ENCODE data around the gene MIR17HG. TPM values are rescaled to one million over a fixed set of nuclear protein-coding genes. Genes with fewer than 3 reads are reported as not detected.

The MIR17HG gene
- total RNA-seq, 1 experiment from 2014 or later, result 15.8 TPM

- no peak for DNase-seq (ENCODE audit: low spot score)
- H3K4me3 ChIP-seq (ENCODE audit: low read depth, low read length, poor library complexity, severe bottlenecking), result no peak overlapping the region
- BruUV-seq (replicated peaks), result no TSS peak
- peaks cover 17% of the 10 kb centered on the region for H3K4me1 ChIP-seq (ENCODE audit: insufficient read depth, low read length, poor library complexity, severe bottlenecking)
- ChIA-PET POLR2A (ENCODE audit: low non-redundant PET) (no interaction called here), CTCF (no interaction called here)
- intact Hi-C loops (cut with micrococcal nuclease; ENCODE audit: unreplicated experiment), result no loop called here
- H3K9me3 ChIP-seq (ENCODE audit: low read depth, low read length, poor library complexity, severe bottlenecking), result no peaks in the 10 kb centered on the region
- TF ChIP-seq CTCF (conservative IDR thresholded peaks at IDR 0.05; ENCODE audit: low read depth, low read length) (no peak), EZH2 (IDR thresholded peaks at IDR 0.05; ENCODE audit: borderline replicate concordance, low read depth, low read length, poor library complexity, severe bottlenecking) (no peak)
- no peak overlapping the region for H3K27ac ChIP-seq (ENCODE audit: low read depth, low read length, poor library complexity, severe bottlenecking)
- peaks cover 58% of the 10 kb centered on the region for H3K27me3 ChIP-seq (replicated peaks; ENCODE audit: insufficient read depth, low read depth, low read length, poor library complexity)
- H3K36me3 ChIP-seq (ENCODE audit: insufficient read depth, low read length, poor library complexity, severe bottlenecking), result peaks cover 17% of the 10 kb centered on the region
Observed at GRCh38 chr13:91346062-91346461, 1.4 kb upstream of the MIR17HG start.

GRCh38 chr13:91346850-91347201, 661 bp upstream of the MIR17HG start:
- no peak for DNase-seq (ENCODE audit: low spot score)
- Histone ChIP-seq H3K4me1 (ENCODE audit: insufficient read depth, low read length, poor library complexity, severe bottlenecking) (peaks cover 24% of the 10 kb centered on the region), H3K27ac (ENCODE audit: low read depth, low read length, poor library complexity, severe bottlenecking) (no peak overlapping the region), H3K36me3 (ENCODE audit: insufficient read depth, low read length, poor library complexity, severe bottlenecking) (peaks cover 25% of the 10 kb centered on the region), H3K9me3 (ENCODE audit: low read depth, low read length, poor library complexity, severe bottlenecking) (no peaks in the 10 kb centered on the region), H3K27me3 (replicated peaks; ENCODE audit: insufficient read depth, low read depth, low read length, poor library complexity) (peaks cover 53% of the 10 kb centered on the region), H3K4me3 (ENCODE audit: low read depth, low read length, poor library complexity, severe bottlenecking) (peak overlapping the region; percentile 75)
- intact Hi-C loops (cut with micrococcal nuclease; ENCODE audit: unreplicated experiment), result no loop called here
- CTCF ChIA-PET, result no interaction called here
- POLR2A ChIA-PET (ENCODE audit: low non-redundant PET), result no interaction called here
- no TSS peak for BruUV-seq (replicated peaks)
- TF ChIP-seq EZH2 (IDR thresholded peaks at IDR 0.05; ENCODE audit: borderline replicate concordance, low read depth, low read length, poor library complexity, severe bottlenecking) (no peak), CTCF (conservative IDR thresholded peaks at IDR 0.05; ENCODE audit: low read depth, low read length) (no peak)

DNA sequence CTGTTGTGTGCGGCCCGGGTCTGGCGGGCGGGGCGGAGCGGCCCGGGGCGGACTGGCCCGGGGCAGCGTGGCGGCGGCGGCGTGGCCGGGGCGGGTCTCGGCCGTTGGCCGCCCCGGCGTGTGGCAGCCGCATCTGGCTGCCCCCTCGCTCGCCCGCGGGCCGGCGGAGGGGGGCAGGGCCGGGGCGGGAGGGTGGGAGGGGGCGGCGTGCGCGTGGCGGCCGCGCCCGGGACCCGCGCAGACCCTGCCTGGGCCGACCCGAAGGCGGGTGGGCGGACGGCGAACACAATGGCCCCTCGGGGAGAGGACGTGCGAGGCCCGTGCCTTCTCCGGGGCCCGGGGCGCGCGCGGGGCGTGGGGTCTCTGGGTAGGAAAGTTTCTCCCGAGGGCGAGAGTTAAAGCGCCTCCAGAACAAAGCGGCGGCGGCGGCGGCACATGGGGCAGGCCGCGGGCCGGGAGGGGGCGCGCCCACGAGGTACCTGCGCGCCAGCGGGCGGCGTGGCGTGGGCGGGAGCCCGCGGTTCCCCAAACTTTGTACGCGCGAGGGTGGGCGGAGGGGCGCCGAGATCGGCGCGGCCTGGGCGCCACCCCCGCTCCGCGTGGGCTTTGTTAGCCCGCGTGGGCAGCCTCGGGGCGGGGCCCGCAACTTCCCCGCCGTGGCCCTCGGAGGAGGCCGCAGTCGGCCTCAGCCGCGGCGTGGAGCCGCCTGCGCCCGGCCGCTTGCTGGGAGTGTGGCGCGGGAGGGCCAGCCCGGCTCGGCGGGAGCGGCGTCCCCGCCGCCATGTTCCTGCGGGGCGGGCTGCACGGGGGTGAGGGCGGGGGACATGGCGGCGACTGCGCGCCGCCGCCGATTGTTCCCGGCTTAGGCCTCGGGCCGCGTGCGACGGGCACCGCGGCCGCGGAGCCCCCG, 764 bp downstream of the MIR17HG start:
- Histone ChIP-seq H3K36me3 (ENCODE audit: insufficient read depth, low read length, poor library complexity, severe bottlenecking) (peaks cover 39% of the 10 kb centered on the region), H3K27ac (ENCODE audit: low read depth, low read length, poor library complexity, severe bottlenecking) (peak overlapping the region; percentile 97), H3K27me3 (replicated peaks; ENCODE audit: insufficient read depth, low read depth, low read length, poor library complexity) (peaks cover 39% of the 10 kb centered on the region), H3K4me3 (ENCODE audit: low read depth, low read length, poor library complexity, severe bottlenecking) (peak overlapping the region; percentile 75), H3K4me1 (ENCODE audit: insufficient read depth, low read length, poor library complexity, severe bottlenecking) (peaks cover 35% of the 10 kb centered on the region), H3K9me3 (ENCODE audit: low read depth, low read length, poor library complexity, severe bottlenecking) (no peaks in the 10 kb centered on the region)
- ChIA-PET CTCF (no interaction called here), POLR2A (ENCODE audit: low non-redundant PET) (no interaction called here)
- peak; percentile 59 for DNase-seq (ENCODE audit: low spot score)
- no peak for TF ChIP-seq CTCF (conservative IDR thresholded peaks at IDR 0.05; ENCODE audit: low read depth, low read length)
- TF ChIP-seq EZH2 (IDR thresholded peaks at IDR 0.05; ENCODE audit: borderline replicate concordance, low read depth, low read length, poor library complexity, severe bottlenecking), result no peak
- intact Hi-C loops (cut with micrococcal nuclease; ENCODE audit: unreplicated experiment), result no loop called here
- no TSS peak for BruUV-seq (replicated peaks)

All from A673 (cell line).